Urinary bladder (tissue), 4 donors: Measurements from ENCODE around the gene SOD2. TPM values are rescaled to one million over a fixed set of nuclear protein-coding genes. Genes with fewer than 3 reads are reported as not detected.
A peak's percentile ranks its signal among the peaks of the same experiment; 100 is the strongest.
"Not testable (repeated sequence)": the region's sequence is repeated elsewhere in the genome, so short reads cannot be mapped to it uniquely, and the experiment has no call there.

Source experiments
- DNase-seq: peaks from one replicate; pipeline ENCODE4 v3.0.0-alpha.2; 2015; ENCODE audit errors: extremely low spot score
- H3K27ac ChIP-seq: one replicate; pipeline ENCODE4 v1.5.1; 2013; ENCODE audit warnings: low read depth, mild to moderate bottlenecking, moderate library complexity
- H3K36me3 ChIP-seq: one replicate; pipeline ENCODE4 v1.6.1; 2013; ENCODE audit warnings: mild to moderate bottlenecking, moderate library complexity; ENCODE audit not compliant: insufficient read depth
- H3K4me1 ChIP-seq: one replicate; pipeline ENCODE4 v1.6.1; 2013; ENCODE audit warnings: mild to moderate bottlenecking, moderate library complexity; ENCODE audit not compliant: insufficient read depth
- H3K4me3 ChIP-seq: one replicate; pipeline ENCODE4 v1.5.1; 2013; ENCODE audit warnings: low read depth, low read length
- WGBS: extraction: QIAGEN DNeasy Blood & Tissue Kit; methylation state at CpG from one replicate; pipeline ENCODE4 v1.1.7; 2013; 5-methylcytosine and 5-hydroxymethylcytosine counted together
- polyA plus RNA-seq: library from polyadenylated mRNA; stranded (reverse); fragments of 200-250 nt; gene quantifications from one replicate; pipeline ENCODE4 v1.2.3, GENCODE V29; 2013
- total RNA-seq: library from RNA; depleted of rRNA; stranded (reverse); fragments of >200 nt; gene quantifications from one replicate; pipeline ENCODE4 v1.2.3, GENCODE V29; 2014
- donor health status: healthy with polysubstance abuse.
- donor health status: healthy.

The SOD2 gene
- total and polyA plus RNA-seq, 2 donors, result 103 to 521 TPM

- WGBS, result 83% methylated on average over 4 of the region's 4 CpGs
- not testable (repeated sequence) for H3K4me3 ChIP-seq, DNase-seq, H3K4me1 ChIP-seq, H3K36me3 ChIP-seq, H3K27ac ChIP-seq
These were observed 17.6 kb upstream of the SOD2 start for GRCh38 chr6:159710603-159711002.

DNA sequence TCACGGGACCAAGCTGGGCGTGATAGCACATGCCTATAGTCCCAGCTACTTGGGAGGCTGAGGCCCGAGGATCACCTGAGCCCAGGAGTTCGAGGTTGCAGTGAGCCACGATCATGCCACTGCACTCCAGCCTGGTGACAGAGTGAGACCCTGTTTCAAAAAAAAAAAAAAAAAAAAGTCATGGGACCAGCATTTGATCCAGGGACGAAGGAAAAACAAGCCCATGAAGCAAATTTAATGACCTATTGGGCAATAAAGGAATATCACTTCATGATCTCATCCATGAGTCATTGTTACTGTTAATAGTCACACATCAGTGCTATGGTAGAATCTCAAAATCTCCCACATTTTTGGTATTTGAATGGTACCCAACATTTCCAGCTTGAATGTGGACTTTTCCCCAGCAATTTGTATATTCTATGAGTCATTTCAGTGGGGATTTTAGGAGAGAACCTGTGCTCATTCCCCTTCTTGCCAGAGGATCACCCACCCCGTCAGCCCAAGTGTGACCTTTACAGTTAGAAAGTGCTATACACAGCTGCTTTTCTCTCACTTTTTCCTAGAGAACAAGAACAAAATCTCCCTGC lies 8.5 kb upstream of the SOD2 start:
- Histone ChIP-seq H3K4me1 (no peaks in the 10 kb centered on the region), H3K36me3 (no peaks in the 10 kb centered on the region), H3K4me3 (no peak overlapping the region), H3K27ac (no peak overlapping the region)
- DNase-seq, result no peak
- WGBS, result 72% methylated on average over 7 of the region's 7 CpGs

GRCh38 chr6:159700970-159701369 lies 7.9 kb upstream of the SOD2 start:
- H3K4me1 ChIP-seq, result no peaks in the 10 kb centered on the region
- DNase-seq, result no peak
- H3K4me3 ChIP-seq, result no peak overlapping the region
- WGBS, result 43% methylated on average over 1 of the region's 1 CpG
- no peaks in the 10 kb centered on the region for H3K36me3 ChIP-seq
- H3K27ac ChIP-seq, result peak overlapping the region; percentile 11

GRCh38 chr6:159695984-159696383 lies 2.9 kb upstream of the SOD2 start:
- Histone ChIP-seq H3K27ac (no peak overlapping the region), H3K4me1 (no peaks in the 10 kb centered on the region), H3K36me3 (no peaks in the 10 kb centered on the region), H3K4me3 (no peak overlapping the region)
- WGBS, result 92% methylated on average over 2 of the region's 2 CpGs
- DNase-seq, result no peak

DNA sequence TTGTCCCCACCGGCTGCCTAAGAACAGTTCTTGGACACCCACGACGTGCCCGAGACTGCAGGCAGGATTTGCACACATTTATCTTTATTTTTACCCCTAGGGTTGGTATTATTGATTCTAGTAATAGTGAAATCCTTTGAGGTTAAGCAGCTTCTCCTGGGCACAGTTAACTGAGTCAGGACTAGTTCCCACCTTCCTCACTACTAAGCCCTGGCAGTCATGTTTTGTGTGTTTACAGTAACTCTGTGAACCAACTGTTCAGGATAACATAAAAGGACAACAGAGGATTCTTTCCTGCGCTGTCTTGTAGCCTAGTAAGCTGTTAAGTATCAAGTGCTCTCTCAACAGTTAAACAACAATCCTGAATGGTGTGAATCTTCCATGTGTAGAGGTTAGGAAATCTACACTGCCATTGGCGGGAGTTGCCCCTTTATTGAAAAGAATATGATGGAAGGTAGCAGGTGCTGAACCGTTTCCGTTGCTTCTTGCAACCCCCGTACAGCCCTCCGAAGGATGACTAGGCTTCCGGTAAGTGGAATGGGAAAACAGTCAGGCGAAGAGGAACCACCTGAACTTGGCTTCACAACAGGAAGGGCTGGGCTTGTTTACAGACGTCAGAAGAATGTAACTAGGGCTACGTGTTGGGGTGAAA lies 979 bp upstream of the SOD2 start:
- Histone ChIP-seq H3K36me3 (no peaks in the 10 kb centered on the region), H3K27ac (peak overlapping the region; percentile 98), H3K4me1 (no peaks in the 10 kb centered on the region), H3K4me3 (peak overlapping the region; percentile 88)
- peak; percentile 42 for DNase-seq
- 24% methylated on average over 14 of the region's 14 CpGs for WGBS

GRCh38 chr6:159692303-159693127 lies 526 bp downstream of the SOD2 start:
- 2% methylated on average over 66 of the region's 66 CpGs for WGBS
- DNase-seq, result no peak
- peaks cover 1% of the 10 kb centered on the region for H3K36me3 ChIP-seq
- H3K27ac ChIP-seq, result peak overlapping the region; percentile 98
- H3K4me3 ChIP-seq, result peak overlapping the region; percentile 88
- no peaks in the 10 kb centered on the region for H3K4me1 ChIP-seq

- DNase-seq, result no peak
- H3K27ac ChIP-seq, result no peak overlapping the region
- peak overlapping the region; percentile 88 for H3K4me3 ChIP-seq
- no peaks in the 10 kb centered on the region for H3K4me1 ChIP-seq
- 44% methylated on average over 7 of the region's 7 CpGs for WGBS
- peaks cover 1% of the 10 kb centered on the region for H3K36me3 ChIP-seq
These were observed 1.1 kb downstream of the SOD2 start for GRCh38 chr6:159691963-159692287.

GRCh38 chr6:159691133-159691962 lies 1.7 kb downstream of the SOD2 start:
- H3K27ac ChIP-seq, result no peak overlapping the region
- peaks cover 1% of the 10 kb centered on the region for H3K36me3 ChIP-seq
- peak; percentile 57 for DNase-seq
- H3K4me1 ChIP-seq, result no peaks in the 10 kb centered on the region
- peak overlapping the region; percentile 88 for H3K4me3 ChIP-seq
- WGBS, result 11% methylated on average over 11 of the region's 11 CpGs

DNA sequence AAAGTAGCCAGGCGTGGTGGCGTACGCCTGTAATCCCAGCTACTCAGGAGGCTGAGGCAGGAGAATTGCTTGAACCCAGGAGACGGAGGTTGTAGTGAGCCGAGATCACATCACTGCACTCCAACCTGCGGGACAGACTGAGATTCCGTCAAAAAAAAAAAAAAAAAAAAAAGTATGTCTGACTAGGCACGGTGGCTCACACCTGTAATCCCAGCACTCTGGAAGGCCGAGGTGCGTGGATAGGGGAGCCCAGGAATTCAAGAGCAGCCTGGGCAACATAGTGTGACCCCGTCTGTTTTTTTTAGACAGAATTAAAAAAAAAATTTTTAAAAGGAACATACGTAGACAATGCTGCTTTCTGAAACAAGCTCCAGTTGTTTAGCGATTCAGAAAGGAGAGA lies 2.9 kb downstream of the SOD2 start:
- not testable (repeated sequence) for H3K4me1 ChIP-seq, H3K36me3 ChIP-seq, H3K4me3 ChIP-seq, DNase-seq, H3K27ac ChIP-seq
- 93% methylated on average over 13 of the region's 13 CpGs for WGBS

- H3K4me3 ChIP-seq, result no peak overlapping the region
- H3K36me3 ChIP-seq, result peaks cover 1% of the 10 kb centered on the region
- 78% methylated on average over 6 of the region's 6 CpGs for WGBS
- DNase-seq, result no peak
- no peak overlapping the region for H3K27ac ChIP-seq
- H3K4me1 ChIP-seq, result no peaks in the 10 kb centered on the region
These were observed 4.0 kb downstream of the SOD2 start for GRCh38 chr6:159689001-159689400.

- H3K4me3 ChIP-seq, result no peak overlapping the region
- 70% methylated on average over 5 of the region's 5 CpGs for WGBS
- no peak for DNase-seq
- H3K27ac ChIP-seq, result no peak overlapping the region
- peaks cover 1% of the 10 kb centered on the region for H3K4me1 ChIP-seq
- peaks cover 4% of the 10 kb centered on the region for H3K36me3 ChIP-seq
These were observed 4.7 kb downstream of the SOD2 start for GRCh38 chr6:159688266-159688905.

- Histone ChIP-seq H3K36me3 (peaks cover 6% of the 10 kb centered on the region), H3K4me3 (no peak overlapping the region), H3K27ac (no peak overlapping the region), H3K4me1 (peaks cover 1% of the 10 kb centered on the region)
- 94% methylated on average over 9 of the region's 9 CpGs for WGBS
- no peak for DNase-seq
These were observed 5.7 kb downstream of the SOD2 start for GRCh38 chr6:159687341-159687740.

DNA sequence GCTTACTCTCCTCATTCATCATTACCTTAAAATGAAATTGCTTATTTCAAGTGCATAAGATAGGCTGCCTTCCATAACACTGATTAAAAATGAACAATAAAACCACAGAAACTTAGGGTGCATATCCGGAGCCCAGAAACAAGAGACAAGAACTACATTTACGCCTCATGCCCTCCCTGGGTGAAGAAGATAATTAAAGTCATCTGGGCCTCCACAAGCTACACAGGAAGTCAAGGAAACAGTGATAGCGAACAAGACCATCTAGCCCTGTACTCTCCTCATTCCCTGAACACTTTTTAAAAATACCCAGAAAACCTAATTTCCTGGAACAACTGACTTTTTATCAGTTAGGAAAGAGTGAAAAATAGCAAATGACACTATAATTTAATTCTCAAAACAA lies 6.3 kb downstream of the SOD2 start:
- no peak overlapping the region for H3K27ac ChIP-seq
- no peak for DNase-seq
- WGBS, result 72% methylated on average over 3 of the region's 3 CpGs
- peaks cover 6% of the 10 kb centered on the region for H3K36me3 ChIP-seq
- H3K4me3 ChIP-seq, result no peak overlapping the region
- peaks cover 1% of the 10 kb centered on the region for H3K4me1 ChIP-seq
